Endodermal cell (in vitro differentiated cells): ENCODE data around the gene SLTM. TPM values are rescaled to one million over a fixed set of nuclear protein-coding genes. Genes with fewer than 3 reads are reported as not detected.

ENCODE experiments used
- DNase-seq: peaks from one replicate; pipeline ENCODE4 v3.0.0-alpha.2; 2017
- H3K27ac ChIP-seq: 2 replicates; pipeline ENCODE4 v1.5.1; 2013; ENCODE audit warnings: mild to moderate bottlenecking, low read depth, low read length, moderate library complexity
- H3K27me3 ChIP-seq: 2 replicates; pipeline ENCODE4 v1.6.1; 2013; ENCODE audit warnings: mild to moderate bottlenecking, low read length, moderate library complexity; ENCODE audit not compliant: insufficient read depth, control insufficient read depth, poor library complexity, severe bottlenecking
- H3K36me3 ChIP-seq: 2 replicates; pipeline ENCODE4 v1.7.0; 2013; ENCODE audit warnings: mild to moderate bottlenecking, low read length, moderate library complexity; ENCODE audit not compliant: control insufficient read depth, insufficient read depth
- H3K4me1 ChIP-seq: one replicate; pipeline ENCODE4 v1.7.0; 2013; ENCODE audit warnings: low read length; ENCODE audit not compliant: control insufficient read depth, insufficient read depth
- H3K4me3 ChIP-seq: 2 replicates; pipeline ENCODE4 v1.5.1; 2013; ENCODE audit warnings: mild to moderate bottlenecking, low read length, moderate library complexity
- H3K9ac ChIP-seq: 2 replicates; pipeline ENCODE4 v1.6.1; 2013; ENCODE audit warnings: mild to moderate bottlenecking, low read length, moderate library complexity; ENCODE audit not compliant: poor library complexity, severe bottlenecking; ENCODE audit errors: extremely low read depth
- H3K9me3 ChIP-seq: 2 replicates; pipeline ENCODE4 v1.6.1; 2013; ENCODE audit warnings: mild to moderate bottlenecking, low read length, moderate library complexity; ENCODE audit not compliant: control insufficient read depth
- H3K27ac Mint-ChIP-seq: 2 replicates; pipeline ENCODE4 v1.8.0; 2020; ENCODE audit warnings: mixed read lengths
- H3K27me3 Mint-ChIP-seq: 2 replicates; pipeline ENCODE4 v1.8.0; 2021; ENCODE audit warnings: mild to moderate bottlenecking, mixed read lengths; ENCODE audit not compliant: insufficient read depth
- H3K36me3 Mint-ChIP-seq: 2 replicates; pipeline ENCODE4 v1.8.0; 2020; ENCODE audit warnings: low read depth, mixed read lengths
- H3K4me1 Mint-ChIP-seq: 2 replicates; pipeline ENCODE4 v1.8.0; 2020; ENCODE audit warnings: mixed read lengths
- H3K4me3 Mint-ChIP-seq: 2 replicates; pipeline ENCODE4 v1.8.0; 2020; ENCODE audit warnings: mild to moderate bottlenecking, moderate library complexity, mixed read lengths
- H3K9me3 Mint-ChIP-seq: 2 replicates; pipeline ENCODE4 v1.8.0; 2020; ENCODE audit warnings: mild to moderate bottlenecking, mixed read lengths
- WGBS, 2 experiments: methylation state at CpG; one replicate each; pipeline versions ENCODE4 v1.1.5 to v1.1.7; 2013; ENCODE audit warnings: missing lambda C conversion rate in 2 of 2, mixed read lengths in 1 of 2; ENCODE audit not compliant: insufficient coverage in 1 of 2, insufficient read length in 1 of 2; 5-methylcytosine and 5-hydroxymethylcytosine counted together
- total RNA-seq, 2 donors: library from RNA; stranded (reverse); fragmentation: NEBNext Ultra II Directional in 1 of 2; extraction: Animal tissue kit (Norgen Biotek cat#: 25700) in 1 of 2; gene quantifications; 2 replicates in 1 of 2; 3 replicates in 1 of 2; pipeline ENCODE4 v1.2.1, GENCODE V29; 2021
- TF ChIP-seq, protein P1 (sequence below): fragments of 200-600 bp; sonication (generic); conservative IDR thresholded peaks from 2 replicates; pipeline ENCODE4 v1.5.0; 2021; ENCODE audit warnings: antibody characterized with exemption, mild to moderate bottlenecking

The SLTM gene
- total RNA-seq, 2 donors from 2014 or later: 77.1 to 96.8 TPM

DNA sequence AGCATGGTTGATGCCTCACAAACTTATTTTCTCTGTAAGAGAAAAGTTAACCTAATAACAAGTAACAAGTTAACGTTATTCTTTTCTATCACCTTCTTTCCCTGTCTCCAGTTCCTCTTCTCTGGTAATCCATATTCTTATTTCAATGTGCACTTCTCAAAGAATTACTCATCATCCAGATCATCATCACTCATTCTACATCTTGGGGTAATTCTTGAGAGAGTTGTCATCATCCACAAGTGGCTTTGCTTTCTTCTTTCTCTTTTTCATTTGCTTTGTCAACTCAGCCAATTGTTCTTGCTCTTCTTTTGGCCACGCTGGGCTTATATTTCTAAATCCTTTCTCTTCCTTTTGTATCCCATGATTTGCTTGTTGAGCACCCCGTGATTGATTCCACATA lies 33.2 kb upstream of the SLTM start:
- Mint-ChIP-seq H3K36me3 (no peaks in the 10 kb centered on the region), H3K4me1 (no peaks in the 10 kb centered on the region), H3K27me3 (peaks cover under 1% of the 10 kb centered on the region), H3K27ac (no peak overlapping the region), H3K4me3 (no peak overlapping the region), H3K9me3 (no peaks in the 10 kb centered on the region)
- Histone ChIP-seq H3K27me3 (no peaks in the 10 kb centered on the region), H3K9me3 (no peaks in the 10 kb centered on the region), H3K27ac (no peak overlapping the region), H3K36me3 (no peaks in the 10 kb centered on the region), H3K4me1 (no peaks in the 10 kb centered on the region), H3K9ac (no peak overlapping the region), H3K4me3 (no peak overlapping the region)
- 85 to 100% methylated on average over 1 to 3 of the region's 3 CpGs for WGBS, 2 experiments
- no peak for DNase-seq
- TF ChIP-seq, protein P1, sequence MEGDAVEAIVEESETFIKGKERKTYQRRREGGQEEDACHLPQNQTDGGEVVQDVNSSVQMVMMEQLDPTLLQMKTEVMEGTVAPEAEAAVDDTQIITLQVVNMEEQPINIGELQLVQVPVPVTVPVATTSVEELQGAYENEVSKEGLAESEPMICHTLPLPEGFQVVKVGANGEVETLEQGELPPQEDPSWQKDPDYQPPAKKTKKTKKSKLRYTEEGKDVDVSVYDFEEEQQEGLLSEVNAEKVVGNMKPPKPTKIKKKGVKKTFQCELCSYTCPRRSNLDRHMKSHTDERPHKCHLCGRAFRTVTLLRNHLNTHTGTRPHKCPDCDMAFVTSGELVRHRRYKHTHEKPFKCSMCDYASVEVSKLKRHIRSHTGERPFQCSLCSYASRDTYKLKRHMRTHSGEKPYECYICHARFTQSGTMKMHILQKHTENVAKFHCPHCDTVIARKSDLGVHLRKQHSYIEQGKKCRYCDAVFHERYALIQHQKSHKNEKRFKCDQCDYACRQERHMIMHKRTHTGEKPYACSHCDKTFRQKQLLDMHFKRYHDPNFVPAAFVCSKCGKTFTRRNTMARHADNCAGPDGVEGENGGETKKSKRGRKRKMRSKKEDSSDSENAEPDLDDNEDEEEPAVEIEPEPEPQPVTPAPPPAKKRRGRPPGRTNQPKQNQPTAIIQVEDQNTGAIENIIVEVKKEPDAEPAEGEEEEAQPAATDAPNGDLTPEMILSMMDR: no peak

DNA sequence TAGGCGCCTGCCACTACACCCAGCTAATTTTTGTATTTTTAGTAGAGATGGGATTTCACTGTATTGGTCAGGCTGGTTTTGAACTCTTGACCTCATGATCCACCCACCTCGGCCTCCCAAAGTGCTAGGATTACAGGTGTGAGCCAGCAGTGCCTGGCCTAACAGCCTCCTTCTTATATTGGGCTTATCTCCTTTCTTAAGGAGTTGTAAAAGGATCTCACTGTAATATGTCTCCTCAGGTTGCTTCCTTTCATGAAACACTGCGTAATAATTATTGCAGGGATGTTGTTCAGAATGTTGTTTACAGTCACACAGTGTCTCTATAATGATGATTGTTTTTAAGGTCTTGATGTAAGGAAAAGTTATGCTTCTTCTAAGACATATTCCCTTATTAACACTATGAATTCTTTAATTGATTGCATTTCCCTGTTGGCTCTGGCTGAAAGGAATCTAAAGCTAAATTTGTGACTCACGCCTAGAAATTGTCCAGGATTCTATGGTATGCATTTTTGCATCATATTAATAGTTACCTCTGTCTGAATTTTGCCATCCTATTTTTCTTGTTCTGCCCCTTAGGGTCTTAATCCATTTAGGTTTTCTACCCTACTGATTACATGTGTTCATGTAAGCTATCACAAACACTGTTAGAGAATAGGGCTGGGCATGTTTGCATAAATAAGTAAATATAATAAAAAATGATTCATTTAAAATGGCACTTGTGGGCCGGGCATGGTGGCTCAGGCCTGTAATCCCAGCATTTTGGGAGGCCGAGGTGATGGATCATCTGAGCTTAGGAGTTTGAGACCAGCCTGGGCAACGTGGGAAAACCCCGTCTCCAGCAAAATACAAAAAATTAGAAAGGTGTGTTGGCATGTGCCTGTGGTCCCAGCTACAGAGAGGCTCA lies 29.4 kb upstream of the SLTM start:
- H3K4me1 ChIP-seq: no peaks in the 10 kb centered on the region
- TF ChIP-seq, protein P1: no peak
- H3K4me3 ChIP-seq: no peak overlapping the region
- no peak overlapping the region for H3K27ac Mint-ChIP-seq
- no peaks in the 10 kb centered on the region for H3K27me3 ChIP-seq
- WGBS, 2 experiments: 88 to 92% methylated on average over 3 to 7 of the region's 8 CpGs
- H3K9ac ChIP-seq: no peak overlapping the region
- H3K9me3 ChIP-seq: no peaks in the 10 kb centered on the region
- H3K36me3 ChIP-seq: no peaks in the 10 kb centered on the region
- no peaks in the 10 kb centered on the region for H3K27me3 Mint-ChIP-seq
- H3K4me1 Mint-ChIP-seq: no peaks in the 10 kb centered on the region
- no peaks in the 10 kb centered on the region for H3K9me3 Mint-ChIP-seq
- no peak overlapping the region for H3K27ac ChIP-seq
- DNase-seq: no peak
- H3K36me3 Mint-ChIP-seq: no peaks in the 10 kb centered on the region
- H3K4me3 Mint-ChIP-seq: no peak overlapping the region

DNA sequence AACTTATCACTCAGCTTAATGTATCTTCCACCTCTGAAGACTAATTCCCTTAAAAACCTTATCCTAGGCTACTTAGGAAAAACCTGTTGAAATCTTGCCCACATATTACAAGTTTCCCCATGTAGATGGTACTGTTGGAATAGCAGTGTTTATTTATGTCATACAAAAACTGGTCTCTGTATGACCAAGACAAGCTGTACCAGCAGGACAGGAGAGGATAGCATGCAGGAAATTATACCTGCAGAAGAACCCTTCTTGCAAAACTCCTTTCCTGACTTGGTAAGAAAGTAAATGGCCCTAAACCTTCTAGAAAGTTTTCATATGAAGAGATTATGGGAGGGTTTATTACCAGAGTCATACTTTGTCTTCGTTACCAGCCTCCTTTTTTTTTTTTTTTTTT lies 28.7 kb upstream of the SLTM start:
- WGBS, 2 experiments: no CpG with 5 or more reads among the region's 1 CpG
- H3K27ac ChIP-seq: no peak overlapping the region
- H3K9me3 Mint-ChIP-seq: no peaks in the 10 kb centered on the region
- H3K36me3 ChIP-seq: no peaks in the 10 kb centered on the region
- H3K4me3 ChIP-seq: no peak overlapping the region
- H3K27me3 Mint-ChIP-seq: no peaks in the 10 kb centered on the region
- TF ChIP-seq, protein P1: no peak
- no peaks in the 10 kb centered on the region for H3K9me3 ChIP-seq
- H3K27ac Mint-ChIP-seq: no peak overlapping the region
- no peak for DNase-seq
- no peaks in the 10 kb centered on the region for H3K27me3 ChIP-seq
- H3K9ac ChIP-seq: no peak overlapping the region
- H3K4me3 Mint-ChIP-seq: no peak overlapping the region
- H3K4me1 ChIP-seq: no peaks in the 10 kb centered on the region
- no peaks in the 10 kb centered on the region for H3K4me1 Mint-ChIP-seq
- H3K36me3 Mint-ChIP-seq: no peaks in the 10 kb centered on the region
